ENCODE measurements around the gene CRYBG2. TPM values are rescaled to one million over a fixed set of nuclear protein-coding genes. Genes with fewer than 3 reads are reported as not detected.

Gene CRYBG2
- total and polyA plus RNA-seq, 10 of the 15 experiments (the other 5 are each of a cell fraction or from before 2014, with no cell fraction given), result 0.03 to 1.2 (median 0.11) TPM; not detected in 4

- TF ChIP-seq ZNF687 (IDR thresholded peaks at IDR 0.05) (peak; percentile 59; the same call in 1 of the 2 replicates), NBN (IDR thresholded peaks at IDR 0.05) (no peak), HCFC1 (IDR thresholded peaks at IDR 0.05; ENCODE audit: low read length) (no peak), RAD51 (IDR thresholded peaks at IDR 0.05) (no peak), ZNF24 (IDR thresholded peaks at IDR 0.05) (no peak), PAX5 (IDR thresholded peaks at IDR 0.05; ENCODE audit: borderline replicate concordance, low read depth, low read length) (peak; percentile 49; the same call in 1 of the 2 replicates), IRF3 (IDR thresholded peaks at IDR 0.05) (no peak), ZNF384 (IDR thresholded peaks at IDR 0.05; ENCODE audit: borderline replicate concordance, low read depth, low read length) (no peak), ZNF622 (IDR thresholded peaks at IDR 0.05) (no peak), BHLHE40 (IDR thresholded peaks at IDR 0.05; ENCODE audit: borderline replicate concordance in 1 of 2, low read depth in 2 of 2, low read length in 1 of 2) (no peak; a peak in 2 of 4 replicates), ATF2 (IDR thresholded peaks at IDR 0.05; ENCODE audit: low read length) (no peak), CEBPZ (IDR thresholded peaks at IDR 0.05; ENCODE audit: low read depth, low read length) (no peak), TCF3 (IDR thresholded peaks at IDR 0.05; ENCODE audit: borderline replicate concordance, insufficient read depth, low read depth, low read length) (0 out of 2 replicates have a peak, but pooled peaks have one; percentile 56), ZNF592 (IDR thresholded peaks at IDR 0.05) (no peak), YBX1 (IDR thresholded peaks at IDR 0.05) (no peak), FOXK2 (IDR thresholded peaks at IDR 0.05) (no peak)
Observed at GRCh38 chr1:26287033-26287711, 66.8 kb downstream of the CRYBG2 start (continued).

All from GM12878 (cell line).